Smooth muscle cell (in vitro differentiated cells): ENCODE results near the gene ANKMY2. TPM values are rescaled to one million over a fixed set of nuclear protein-coding genes. Genes with fewer than 3 reads are reported as not detected.

Experiments used
- DNase-seq: peaks from one replicate; lab custom pipeline; 2025; ENCODE audit not compliant: unreplicated experiment; lab: John Stamatoyannopoulos, UW
- H2AFZ ChIP-seq: fragments of 200-600 bp; sonication (generic); 2 replicates; pipeline ENCODE4 v1.6.0; 2016; ENCODE audit warnings: antibody characterized with exemption, low read depth, mild to moderate bottlenecking
- H3F3A ChIP-seq: fragments of 200-600 bp; sonication (generic); 2 replicates; pipeline ENCODE4 v1.6.0; 2017; ENCODE audit warnings: antibody characterized with exemption, low read depth
- H3K27ac ChIP-seq: fragments of 200-600 bp; sonication (generic); 2 replicates; pipeline ENCODE4 v1.5.1; 2016; ENCODE audit warnings: low read depth, mild to moderate bottlenecking
- H3K27me3 ChIP-seq: fragments of 200-600 bp; sonication (generic); 2 replicates; pipeline ENCODE4 v1.6.1; 2016; ENCODE audit warnings: low read depth, mild to moderate bottlenecking
- H3K36me3 ChIP-seq: fragments of 200-600 bp; sonication (generic); 2 replicates; pipeline ENCODE4 v1.5.1; 2016; ENCODE audit warnings: low read depth
- H3K4me1 ChIP-seq: fragments of 200-600 bp; sonication (generic); 2 replicates; pipeline ENCODE4 v1.5.1; 2016; ENCODE audit warnings: low read depth
- H3K4me2 ChIP-seq: fragments of 200-600 bp; sonication (generic); 2 replicates; pipeline ENCODE4 v1.6.0; 2016; ENCODE audit warnings: mild to moderate bottlenecking
- H3K4me3 ChIP-seq: fragments of 200-600 bp; sonication (generic); 2 replicates; pipeline ENCODE4 v1.5.1; 2016; ENCODE audit warnings: mild to moderate bottlenecking
- H3K79me2 ChIP-seq: fragments of 200-600 bp; sonication (generic); 2 replicates; pipeline ENCODE4 v1.6.0; 2016; ENCODE audit warnings: low read depth, mild to moderate bottlenecking
- H3K9ac ChIP-seq: fragments of 200-600 bp; sonication (generic); 2 replicates; pipeline ENCODE4 v1.6.0; 2016; ENCODE audit warnings: low read depth
- H3K9me3 ChIP-seq: fragments of 200-600 bp; sonication (generic); replicated peaks from 2 replicates; pipeline ENCODE4 v1.5.1; 2016; ENCODE audit warnings: low read depth
- H4K20me1 ChIP-seq: fragments of 200-600 bp; sonication (generic); 2 replicates; pipeline ENCODE4 v1.6.0; 2016; ENCODE audit warnings: low read depth
- CTCF ChIP-seq: fragments of 200-600 bp; sonication (generic); IDR thresholded peaks from 2 replicates; pipeline ENCODE4 v1.5.1; 2017; ENCODE audit warnings: borderline replicate concordance, mild to moderate bottlenecking, antibody characterized with exemption; ENCODE audit not compliant: insufficient read depth, poor library complexity, severe bottlenecking
- WGBS: methylation state at CpG from one replicate; pipeline ENCODE4 v1.1.7; 2016; ENCODE audit warnings: low lambda C conversion rate; 5-methylcytosine and 5-hydroxymethylcytosine counted together
- polyA plus RNA-seq: library from polyadenylated mRNA; unstranded; fragments of >200 nt; fragmentation: Nextera tagmentation; extraction: Ambion mirVana; gene quantifications from 2 replicates; pipeline ENCODE4 v1.2.1, GENCODE V29; 2016
- total RNA-seq: library from RNA; depleted of rRNA; stranded (reverse); fragments of >200 nt; gene quantifications from 2 replicates; pipeline ENCODE4 v1.2.3, GENCODE V29; 2014

The ANKMY2 gene
- total and polyA plus RNA-seq, 2 experiments from 2014 or later = 24.0 to 28.0 TPM

- DNase-seq = no peak
- H3K4me3 ChIP-seq = no peak overlapping the region
- no peaks in the 10 kb centered on the region for H3K4me1 ChIP-seq
- no peak overlapping the region for H2AFZ ChIP-seq
- no peak overlapping the region for H3K4me2 ChIP-seq
- no peaks in the 10 kb centered on the region for H3K27me3 ChIP-seq
- H3K9me3 ChIP-seq = no peaks in the 10 kb centered on the region
- H3K9ac ChIP-seq = no peak overlapping the region
- peaks cover 13% of the 10 kb centered on the region for H3K79me2 ChIP-seq
- no peaks in the 10 kb centered on the region for H4K20me1 ChIP-seq
- peaks cover 19% of the 10 kb centered on the region for H3K36me3 ChIP-seq
- WGBS = 86% methylated on average over 12 of the region's 12 CpGs
- no peaks in the 10 kb centered on the region for H3F3A ChIP-seq
- H3K27ac ChIP-seq = peak overlapping the region; percentile 17
- TF ChIP-seq CTCF = no peak
Observed at GRCh38 chr7:16677978-16678494, 32.5 kb upstream of the ANKMY2 start.

- H3K9me3 ChIP-seq = no peaks in the 10 kb centered on the region
- H3K4me2 ChIP-seq = no peak overlapping the region
- H4K20me1 ChIP-seq = no peaks in the 10 kb centered on the region
- DNase-seq = no peak
- WGBS = 73% methylated on average over 3 of the region's 3 CpGs
- H2AFZ ChIP-seq = no peak overlapping the region
- peaks cover 7% of the 10 kb centered on the region for H3F3A ChIP-seq
- H3K9ac ChIP-seq = no peak overlapping the region
- peaks cover 37% of the 10 kb centered on the region for H3K79me2 ChIP-seq
- no peak overlapping the region for H3K27ac ChIP-seq
- TF ChIP-seq CTCF = no peak
- H3K4me1 ChIP-seq = peaks cover 3% of the 10 kb centered on the region
- peaks cover 3% of the 10 kb centered on the region for H3K36me3 ChIP-seq
- no peaks in the 10 kb centered on the region for H3K27me3 ChIP-seq
- no peak overlapping the region for H3K4me3 ChIP-seq
Observed at GRCh38 chr7:16675277-16675676, 29.7 kb upstream of the ANKMY2 start.

- Histone ChIP-seq H3F3A (peaks cover 23% of the 10 kb centered on the region), H3K36me3 (peaks cover 3% of the 10 kb centered on the region), H3K9me3 (no peaks in the 10 kb centered on the region), H3K4me3 (no peak overlapping the region), H3K79me2 (peaks cover 45% of the 10 kb centered on the region), H3K4me2 (no peak overlapping the region), H2AFZ (no peak overlapping the region), H3K27me3 (no peaks in the 10 kb centered on the region), H3K4me1 (peaks cover 24% of the 10 kb centered on the region), H3K9ac (no peak overlapping the region), H4K20me1 (no peaks in the 10 kb centered on the region), H3K27ac (peak overlapping the region; percentile 97)
- 95% methylated on average over 3 of the region's 3 CpGs for WGBS
- no peak for TF ChIP-seq CTCF
- no peak for DNase-seq
Observed at GRCh38 chr7:16671811-16672210, 26.3 kb upstream of the ANKMY2 start.

- Histone ChIP-seq H3K9me3 (no peaks in the 10 kb centered on the region), H3F3A (peaks cover 23% of the 10 kb centered on the region), H4K20me1 (no peaks in the 10 kb centered on the region), H3K4me3 (no peak overlapping the region), H3K4me2 (peak overlapping the region; percentile 70), H3K36me3 (no peaks in the 10 kb centered on the region), H3K9ac (peak overlapping the region; percentile 66), H3K79me2 (peaks cover 53% of the 10 kb centered on the region), H3K4me1 (peaks cover 24% of the 10 kb centered on the region), H3K27me3 (no peaks in the 10 kb centered on the region), H3K27ac (peak overlapping the region; percentile 97), H2AFZ (no peak overlapping the region)
- DNase-seq = no peak
- no peak for TF ChIP-seq CTCF
- WGBS = 73% methylated on average over 4 of the region's 4 CpGs
Observed at GRCh38 chr7:16670731-16671344, 25.3 kb upstream of the ANKMY2 start.
